Adrenal gland (tissue), 5 donors: ENCODE data around the gene CELF5.

Source experiments
- POLR2A ChIP-seq, 2 donors: fragments of 450-650 bp; IDR thresholded peaks; one replicate each; pipeline ENCODE4 v1.6.1; 2017; ENCODE audit warnings: antibody characterized with exemption in 2 of 2, mild to moderate bottlenecking in 2 of 2, moderate library complexity in 1 of 2
- TF ChIP-seq, protein P1 (sequence below), 6 experiments: fragments of 450-650 bp in 4 of 6; fragments of 200-600 bp in 2 of 6; sonication (generic) in 1 of 6; IDR thresholded peaks; 1 replicate in 5 of 6; 2 replicates in 1 of 6; pipeline versions ENCODE4 v1.5.1 to v1.8.0; 2016 to 2021; ENCODE audit warnings: antibody characterized with exemption in 6 of 6, mild to moderate bottlenecking in 2 of 6, moderate library complexity in 1 of 6
- donor health status: DM: no; HTN: no; CAD: no.

DNA sequence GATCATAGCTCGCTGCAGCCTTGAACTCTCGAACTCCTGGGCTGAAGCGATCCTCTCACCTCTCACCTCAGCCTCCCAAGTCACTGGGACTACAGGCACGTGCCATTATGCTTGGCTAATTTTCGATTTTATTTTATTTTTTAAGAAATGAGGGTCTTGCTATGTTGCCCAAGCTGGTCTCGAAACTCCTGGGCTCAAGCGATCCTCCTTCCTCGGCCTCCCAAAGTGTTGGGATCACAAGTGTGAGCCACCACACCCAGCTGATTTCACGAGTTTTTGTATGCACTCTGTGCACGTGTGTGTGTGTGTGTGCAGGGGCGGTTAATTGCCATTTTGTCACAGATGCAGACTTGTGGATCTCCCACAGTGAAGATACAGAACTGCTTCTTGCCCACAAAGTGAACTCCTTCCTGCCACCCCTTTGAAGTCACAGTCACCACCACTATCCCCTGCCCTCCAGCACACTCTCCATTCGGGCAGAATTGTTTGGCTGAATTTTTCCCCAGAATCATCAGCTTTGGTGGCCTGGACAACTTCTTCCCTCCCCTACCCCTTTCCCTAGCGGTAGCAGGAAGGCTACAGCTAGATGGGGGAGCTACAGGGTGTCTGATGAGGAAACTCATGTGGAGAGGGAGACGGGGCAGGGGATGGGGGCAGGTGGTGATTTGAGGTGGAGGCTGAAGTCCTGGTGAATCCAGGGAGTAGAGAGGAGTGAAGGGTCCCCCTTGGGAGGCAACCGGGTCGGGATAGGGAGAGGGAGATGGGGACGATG, 59.6 kb downstream of the CELF5 start:
- TF ChIP-seq, protein P1, sequence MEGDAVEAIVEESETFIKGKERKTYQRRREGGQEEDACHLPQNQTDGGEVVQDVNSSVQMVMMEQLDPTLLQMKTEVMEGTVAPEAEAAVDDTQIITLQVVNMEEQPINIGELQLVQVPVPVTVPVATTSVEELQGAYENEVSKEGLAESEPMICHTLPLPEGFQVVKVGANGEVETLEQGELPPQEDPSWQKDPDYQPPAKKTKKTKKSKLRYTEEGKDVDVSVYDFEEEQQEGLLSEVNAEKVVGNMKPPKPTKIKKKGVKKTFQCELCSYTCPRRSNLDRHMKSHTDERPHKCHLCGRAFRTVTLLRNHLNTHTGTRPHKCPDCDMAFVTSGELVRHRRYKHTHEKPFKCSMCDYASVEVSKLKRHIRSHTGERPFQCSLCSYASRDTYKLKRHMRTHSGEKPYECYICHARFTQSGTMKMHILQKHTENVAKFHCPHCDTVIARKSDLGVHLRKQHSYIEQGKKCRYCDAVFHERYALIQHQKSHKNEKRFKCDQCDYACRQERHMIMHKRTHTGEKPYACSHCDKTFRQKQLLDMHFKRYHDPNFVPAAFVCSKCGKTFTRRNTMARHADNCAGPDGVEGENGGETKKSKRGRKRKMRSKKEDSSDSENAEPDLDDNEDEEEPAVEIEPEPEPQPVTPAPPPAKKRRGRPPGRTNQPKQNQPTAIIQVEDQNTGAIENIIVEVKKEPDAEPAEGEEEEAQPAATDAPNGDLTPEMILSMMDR (IDR thresholded peaks at IDR 0.05): no peak
- no peak for TF ChIP-seq POLR2A (IDR thresholded peaks at IDR 0.05)
